HG03378 (cell line): ENCODE measurements around the gene GCNT3.

Experiments used
- ATAC-seq: cut with Tn5 transposase; IDR thresholded peaks from one replicate; pipeline ENCODE4 v1.9.1; 2021; ENCODE audit warnings: mild to moderate bottlenecking, moderate library complexity; ENCODE audit not compliant: unreplicated experiment

Gene GCNT3, protein sequence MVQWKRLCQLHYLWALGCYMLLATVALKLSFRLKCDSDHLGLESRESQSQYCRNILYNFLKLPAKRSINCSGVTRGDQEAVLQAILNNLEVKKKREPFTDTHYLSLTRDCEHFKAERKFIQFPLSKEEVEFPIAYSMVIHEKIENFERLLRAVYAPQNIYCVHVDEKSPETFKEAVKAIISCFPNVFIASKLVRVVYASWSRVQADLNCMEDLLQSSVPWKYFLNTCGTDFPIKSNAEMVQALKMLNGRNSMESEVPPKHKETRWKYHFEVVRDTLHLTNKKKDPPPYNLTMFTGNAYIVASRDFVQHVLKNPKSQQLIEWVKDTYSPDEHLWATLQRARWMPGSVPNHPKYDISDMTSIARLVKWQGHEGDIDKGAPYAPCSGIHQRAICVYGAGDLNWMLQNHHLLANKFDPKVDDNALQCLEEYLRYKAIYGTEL

DNA sequence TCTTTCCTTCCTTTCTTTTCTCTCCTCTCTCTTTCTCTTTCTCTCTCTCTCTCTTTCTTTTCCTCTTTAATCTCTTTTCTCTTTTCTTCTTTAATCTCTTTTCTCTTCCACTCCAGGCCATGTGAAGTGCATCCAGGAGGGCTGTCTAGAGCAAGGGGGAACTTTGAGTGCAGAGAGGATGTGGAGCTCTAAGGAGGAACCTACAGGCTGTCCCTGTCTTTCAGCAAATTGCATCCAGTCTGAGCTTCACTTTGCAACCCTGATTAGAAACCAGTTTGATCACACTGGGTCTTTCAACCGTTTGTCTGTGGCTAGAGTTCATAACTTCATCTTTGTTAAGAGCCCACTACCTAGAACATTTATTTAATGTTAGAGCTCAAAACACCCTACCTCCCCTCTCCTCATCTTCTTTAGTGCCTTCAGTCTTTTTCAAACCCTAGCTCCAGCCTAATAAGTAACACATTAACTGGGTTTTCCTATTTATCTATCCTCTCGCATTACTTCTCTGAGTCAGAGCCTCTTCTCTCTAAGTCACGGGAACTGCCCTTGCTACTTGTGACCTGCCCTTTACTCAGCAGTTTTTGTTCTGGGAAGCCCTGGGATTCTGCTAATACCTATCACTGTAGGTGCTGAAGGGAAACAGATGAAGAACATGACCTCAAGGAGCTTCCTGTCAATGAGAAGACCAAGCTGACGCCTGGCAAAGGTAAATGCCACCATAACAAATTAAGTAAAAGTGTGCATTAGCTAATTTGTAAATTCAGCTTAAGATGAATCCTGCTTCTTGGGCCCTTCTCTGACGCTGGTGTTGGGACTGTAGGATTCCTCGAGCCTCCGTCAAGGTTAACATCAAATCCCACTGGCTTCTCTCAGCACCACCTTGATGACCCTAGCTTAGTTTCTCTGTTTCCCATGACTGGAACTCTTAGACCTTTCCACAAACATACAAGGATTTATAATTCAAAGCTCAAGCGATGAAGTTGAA, at the start of gene GCNT3:
Gene GCNT3 (plus strand): TSS at position 508 of the 985 bp plus-strand sequence. CDS start 6,456 bp downstream, outside the sequence.
- ATAC-seq, result no peak

DNA sequence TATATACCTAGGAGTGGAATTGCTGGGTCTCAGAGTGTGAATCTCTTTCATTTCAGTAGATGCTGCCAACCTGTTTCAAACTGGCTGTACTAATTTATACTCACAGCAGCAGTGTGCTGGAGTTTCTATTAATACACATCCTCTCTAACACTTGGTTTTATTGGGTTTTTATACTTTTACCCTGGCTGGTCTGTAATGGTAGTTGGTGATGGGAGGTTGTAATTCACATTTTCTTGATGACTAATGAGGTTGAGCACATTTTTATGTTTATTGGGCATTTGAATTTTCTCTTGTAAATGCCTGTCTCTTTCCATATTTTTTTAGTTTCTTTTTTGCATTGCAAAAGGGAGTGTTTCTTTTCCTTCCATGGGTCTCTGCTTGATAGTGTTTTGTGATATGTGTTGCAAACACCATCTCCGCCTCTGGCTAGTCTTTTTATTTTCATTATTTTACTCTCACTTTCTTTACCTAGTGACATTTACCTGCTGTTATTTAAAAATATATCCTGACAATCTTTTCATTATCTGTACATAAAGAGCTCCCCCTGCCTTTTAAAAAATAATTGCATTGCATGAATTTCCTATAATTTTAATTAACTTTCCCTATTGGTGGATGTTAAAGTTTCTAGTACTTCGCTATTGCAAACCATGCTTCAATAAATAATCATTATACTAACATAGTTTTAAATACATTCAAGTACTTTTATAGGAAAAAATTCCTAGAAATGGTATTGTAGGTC, 49.0 kb upstream of the GCNT3 start:
- no peak for ATAC-seq

DNA sequence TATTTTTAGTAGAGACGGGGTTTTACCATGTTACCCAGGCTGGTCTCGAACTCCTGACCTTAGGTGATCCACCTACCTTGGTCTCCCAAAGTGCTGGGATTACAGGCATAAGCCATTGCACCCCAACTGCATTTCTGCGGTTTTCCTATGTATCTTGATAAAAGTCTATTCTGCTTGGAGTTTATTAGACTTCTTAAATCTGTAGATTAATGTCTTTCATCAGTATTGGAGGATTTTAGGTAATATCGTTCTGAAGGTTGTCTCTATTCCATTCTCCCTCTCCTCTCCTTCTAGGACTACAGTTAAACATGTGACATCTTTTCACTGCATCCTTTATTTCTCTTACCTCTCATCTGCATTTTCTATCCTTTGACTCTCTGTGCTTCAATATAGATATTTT, 46.3 kb upstream of the GCNT3 start:
- ATAC-seq, result no peak

DNA sequence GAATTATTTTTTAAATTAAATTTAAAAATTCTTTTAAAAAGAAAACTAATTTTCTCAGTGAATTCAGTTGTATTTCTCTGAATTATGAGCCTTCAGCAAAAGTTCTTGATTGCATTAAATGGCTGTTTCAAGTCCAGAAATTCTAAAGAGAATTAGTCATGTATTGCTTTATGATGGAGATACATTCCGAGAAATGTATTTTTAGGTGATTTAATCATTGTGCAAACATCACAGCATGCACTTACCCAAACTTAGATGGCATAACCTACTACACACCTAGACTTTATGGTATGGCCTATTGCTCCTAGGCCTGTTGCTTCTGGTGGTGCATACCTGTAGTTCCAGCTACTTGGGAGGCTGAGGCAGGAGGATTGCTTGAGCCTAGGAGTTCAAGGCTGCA, 44.3 kb upstream of the GCNT3 start:
- no peak for ATAC-seq

DNA sequence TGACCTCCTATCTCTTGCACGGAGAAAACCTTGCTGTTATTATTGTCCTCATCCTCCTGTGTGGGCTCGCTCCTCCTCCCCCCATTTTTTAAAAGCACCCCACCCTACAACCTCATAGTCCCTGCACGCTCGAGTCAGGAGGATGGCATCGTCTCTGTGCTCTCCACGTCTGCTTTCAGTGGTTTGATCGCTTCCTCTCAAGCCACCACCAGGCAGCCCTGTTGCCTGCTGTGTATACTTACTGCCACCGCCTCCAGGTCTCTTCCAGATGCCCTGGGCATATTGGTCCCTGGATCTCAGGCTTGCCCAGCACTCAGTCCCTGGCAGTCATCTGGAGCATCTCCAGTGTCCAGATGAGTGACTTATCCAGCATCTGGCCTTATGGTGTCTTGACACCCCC, 42.1 kb upstream of the GCNT3 start:
- no peak for ATAC-seq

DNA sequence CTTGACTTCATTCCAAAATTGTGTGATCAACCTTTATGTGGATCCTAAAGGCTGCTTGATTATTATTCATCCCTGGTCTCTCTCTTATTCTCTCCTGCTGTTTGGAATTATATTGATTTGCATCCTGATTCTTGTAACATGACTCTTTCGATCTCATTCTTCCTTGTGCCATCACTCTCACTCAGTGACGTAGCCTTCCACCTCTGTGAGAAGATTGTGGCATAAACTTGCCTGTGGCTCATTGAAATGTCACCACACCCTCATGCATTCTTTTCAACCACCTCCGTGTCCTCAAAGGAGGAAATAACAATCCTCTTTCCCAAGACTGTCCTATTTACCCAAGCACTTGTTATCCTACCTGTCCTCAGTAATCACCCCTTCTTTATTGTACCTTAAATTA, 41.3 kb upstream of the GCNT3 start:
- ATAC-seq, result no peak

DNA sequence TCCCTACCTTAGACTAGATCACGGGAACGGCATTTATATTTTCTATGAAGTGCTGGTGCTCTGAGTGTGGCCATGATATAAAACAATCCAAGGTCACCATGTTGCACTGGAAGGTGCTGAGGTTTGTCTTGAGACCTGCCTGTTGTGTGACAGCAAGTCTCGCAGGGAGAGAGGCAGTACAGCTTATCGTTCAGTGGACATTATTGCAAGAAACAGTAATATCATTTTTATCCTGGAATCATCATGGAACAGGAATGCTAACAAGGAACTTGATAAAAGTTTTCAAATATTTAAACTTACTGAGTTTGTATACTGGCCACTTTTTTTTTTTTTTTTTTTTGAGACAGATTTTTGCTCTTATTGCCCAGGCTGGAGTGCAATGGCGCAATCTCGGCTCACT, 40.0 kb upstream of the GCNT3 start:
- ATAC-seq, result no peak

DNA sequence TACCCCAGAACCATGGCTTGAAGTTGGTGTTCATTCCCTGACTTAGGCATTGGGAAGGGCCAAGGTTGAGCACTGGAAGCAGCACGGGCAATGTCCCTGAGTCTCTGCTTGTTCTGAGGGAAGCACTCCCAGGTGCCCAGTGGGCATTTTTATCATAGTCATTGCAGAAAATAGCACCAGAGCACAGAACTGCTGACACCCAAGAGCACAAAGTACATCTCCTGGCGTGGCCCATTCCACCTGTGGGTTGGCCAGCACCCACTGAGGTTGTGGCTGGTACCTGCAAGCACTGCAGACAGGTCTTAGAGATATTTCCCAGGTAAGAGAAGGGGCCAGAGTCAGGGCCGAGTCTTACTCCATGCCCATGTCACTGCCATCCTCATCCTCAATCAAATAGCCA, 28.5 kb upstream of the GCNT3 start:
- ATAC-seq, result no peak

DNA sequence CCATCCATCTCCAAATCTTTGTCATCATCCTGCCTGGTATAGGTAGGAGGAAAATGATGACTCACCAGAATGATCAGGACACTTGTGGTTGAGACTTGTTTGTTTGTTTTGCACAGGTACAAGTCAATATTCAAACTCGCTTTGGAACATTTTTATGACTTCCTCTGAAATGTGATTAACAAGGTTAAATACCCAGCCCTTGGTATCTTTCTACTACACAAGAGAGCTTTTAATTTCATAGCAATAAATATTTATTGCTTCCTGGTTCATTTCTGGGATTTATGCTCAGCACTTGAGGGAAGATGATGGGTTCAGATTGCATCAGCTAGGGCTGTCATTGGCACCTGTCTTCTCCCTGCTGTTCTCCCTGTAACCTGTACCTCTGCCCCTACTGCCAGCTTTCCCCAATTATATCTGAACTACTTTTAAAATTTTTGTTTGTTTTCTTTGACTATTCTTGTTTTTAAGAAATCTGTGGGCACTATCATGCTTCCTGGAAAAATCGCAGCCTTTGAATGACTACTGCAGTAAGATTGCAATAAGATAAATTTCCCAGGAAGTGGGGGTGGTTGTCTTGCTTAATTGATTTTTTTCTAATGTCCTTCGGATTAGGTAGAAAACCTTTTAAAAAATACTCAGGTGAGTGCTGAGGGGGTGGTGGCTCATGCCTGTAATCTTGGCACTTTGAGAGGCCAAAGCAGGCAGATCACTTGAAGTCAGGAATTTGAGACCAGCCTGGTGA, 24.3 kb upstream of the GCNT3 start:
- no peak for ATAC-seq

DNA sequence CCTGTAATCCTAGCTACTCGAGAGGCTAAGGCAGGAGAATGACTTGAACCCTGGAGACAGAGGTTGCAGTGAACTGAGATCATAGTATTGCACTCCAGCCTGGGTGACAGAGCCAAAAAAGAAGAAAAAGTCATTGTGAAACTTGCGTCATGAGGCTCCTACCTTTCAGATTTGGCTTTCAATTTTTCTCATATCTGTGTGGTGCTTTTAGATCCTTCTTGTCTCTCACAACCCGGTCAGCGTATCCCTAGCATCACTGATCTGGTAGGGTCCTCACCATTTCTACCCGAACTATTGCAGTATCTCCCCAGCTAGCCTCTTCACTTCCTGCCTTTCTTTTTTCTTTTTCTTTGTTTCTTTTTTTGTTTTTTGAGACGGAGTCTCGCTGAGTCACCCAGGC, 21.6 kb upstream of the GCNT3 start:
- ATAC-seq, result no peak

DNA sequence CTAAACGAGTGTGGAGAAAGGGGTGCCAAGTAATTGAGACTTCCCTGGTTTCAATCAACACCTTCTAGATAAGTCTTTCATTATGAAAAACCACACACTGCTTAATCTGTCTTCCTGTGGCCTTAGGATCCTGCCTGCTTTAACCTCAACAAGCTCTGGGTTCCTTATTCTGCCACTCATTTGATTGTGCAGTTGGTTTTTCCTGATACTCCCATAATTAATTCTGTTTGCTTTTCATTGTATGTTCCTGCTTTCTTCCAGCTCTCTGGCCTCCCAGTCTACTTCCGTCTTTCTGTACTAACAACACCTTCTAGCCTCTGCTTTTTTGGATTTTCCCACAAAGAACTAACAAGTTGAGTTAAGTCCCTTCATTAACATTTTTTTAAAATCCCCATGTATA, 20.2 kb upstream of the GCNT3 start:
- no peak for ATAC-seq

DNA sequence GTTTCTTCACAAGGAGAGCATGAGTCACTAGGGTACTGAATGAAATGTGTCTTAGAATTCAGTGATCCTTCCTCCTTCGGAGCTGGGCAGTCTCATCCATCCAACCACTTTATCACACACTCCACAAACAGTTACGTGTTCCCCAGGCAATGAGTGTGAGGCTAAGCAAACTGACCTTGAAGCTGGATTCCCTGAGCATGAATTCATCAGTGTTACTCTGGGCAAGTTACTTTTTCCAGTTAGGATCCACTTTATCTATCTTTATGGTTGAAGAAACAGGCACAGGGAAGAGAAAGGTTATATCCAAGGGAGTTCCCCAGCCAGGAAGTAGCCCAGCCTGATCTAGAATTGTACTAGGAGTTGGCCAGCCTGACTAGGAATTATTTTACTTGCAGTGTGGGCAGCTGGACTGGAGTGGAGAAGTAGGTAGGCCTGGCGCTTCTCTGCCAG, 17.1 kb upstream of the GCNT3 start:
- no peak for ATAC-seq

DNA sequence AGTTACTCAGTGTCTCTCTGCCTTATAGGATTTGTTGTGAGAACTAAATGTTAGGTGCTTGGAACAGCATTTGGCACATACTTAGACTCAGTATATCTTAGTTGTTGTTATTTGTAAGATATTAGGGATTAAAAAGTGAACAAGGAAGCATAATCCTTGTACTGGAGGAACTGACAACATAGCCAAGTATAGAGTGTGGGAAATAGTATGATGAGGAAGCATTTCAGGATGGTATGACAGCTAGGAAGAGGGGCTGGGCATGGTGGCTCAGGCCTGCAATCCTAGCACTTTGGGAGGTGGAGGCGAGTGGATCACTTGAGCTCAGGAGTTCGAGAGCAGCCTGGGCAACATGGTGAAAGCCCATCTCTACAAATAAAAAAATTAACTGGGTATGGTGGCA, 16.6 kb upstream of the GCNT3 start:
- no peak for ATAC-seq

DNA sequence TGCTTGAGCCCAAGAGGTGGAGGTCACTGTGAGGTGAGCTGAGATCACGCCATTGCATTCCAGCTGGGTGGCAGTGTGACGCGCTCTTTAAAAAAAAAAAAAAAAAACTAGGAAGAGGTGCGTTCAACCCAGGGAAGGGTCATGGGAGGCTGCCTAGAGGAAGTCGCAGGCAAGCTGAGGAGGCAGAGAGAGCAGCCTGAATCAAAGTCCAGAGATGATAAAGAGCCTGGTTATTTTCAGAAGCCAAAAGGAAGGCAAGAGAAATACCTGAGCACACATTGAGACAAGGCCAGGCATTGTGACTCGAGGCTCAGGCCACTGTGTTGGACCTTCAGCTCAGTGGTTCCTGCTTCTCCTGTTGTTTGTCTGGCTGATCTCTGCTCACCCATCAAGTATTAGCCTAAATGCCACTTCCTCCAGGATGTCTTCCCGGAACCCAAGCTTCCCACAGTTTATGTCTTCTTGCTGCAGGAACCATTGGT, 16.1 kb upstream of the GCNT3 start:
- ATAC-seq, result no peak

DNA sequence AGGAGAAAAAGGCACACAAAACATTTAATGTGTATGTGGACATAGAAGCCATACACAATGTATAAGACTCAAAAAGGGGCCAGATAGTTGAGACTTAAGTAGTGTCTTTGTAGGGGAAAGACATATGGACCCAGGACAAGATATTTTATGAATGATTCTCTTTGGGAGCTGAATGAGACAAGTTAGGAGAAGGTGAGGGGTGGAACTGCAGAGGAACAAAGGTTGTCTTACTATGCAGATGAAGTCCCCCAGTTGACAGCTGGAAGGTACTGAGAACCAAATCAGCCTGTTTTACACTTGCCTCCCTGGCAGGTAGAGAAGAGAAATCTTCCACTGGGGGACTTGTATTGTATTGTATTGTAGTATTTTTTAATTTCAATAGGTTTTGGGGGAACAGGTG, 14.9 kb upstream of the GCNT3 start:
- no peak for ATAC-seq

DNA sequence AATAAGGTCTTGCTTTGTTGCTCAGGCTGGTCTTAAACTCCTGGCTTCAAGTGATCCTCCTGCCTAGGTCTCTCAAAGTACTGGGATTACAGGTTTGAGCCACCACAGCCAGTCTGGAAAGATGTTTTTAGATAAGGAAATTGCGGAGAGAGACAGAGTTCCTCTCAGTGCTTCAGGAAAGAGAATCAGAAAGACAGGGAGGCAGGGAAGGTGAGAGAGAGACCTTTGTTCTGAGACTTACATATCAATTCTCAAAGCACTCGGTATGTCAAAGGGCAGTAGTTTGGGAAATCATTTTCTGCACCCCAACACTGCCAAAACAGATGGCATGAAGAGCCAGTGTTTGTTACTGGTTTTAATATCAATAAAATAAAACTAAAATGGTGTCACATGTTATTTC, 13.1 kb upstream of the GCNT3 start:
- ATAC-seq, result no peak

DNA sequence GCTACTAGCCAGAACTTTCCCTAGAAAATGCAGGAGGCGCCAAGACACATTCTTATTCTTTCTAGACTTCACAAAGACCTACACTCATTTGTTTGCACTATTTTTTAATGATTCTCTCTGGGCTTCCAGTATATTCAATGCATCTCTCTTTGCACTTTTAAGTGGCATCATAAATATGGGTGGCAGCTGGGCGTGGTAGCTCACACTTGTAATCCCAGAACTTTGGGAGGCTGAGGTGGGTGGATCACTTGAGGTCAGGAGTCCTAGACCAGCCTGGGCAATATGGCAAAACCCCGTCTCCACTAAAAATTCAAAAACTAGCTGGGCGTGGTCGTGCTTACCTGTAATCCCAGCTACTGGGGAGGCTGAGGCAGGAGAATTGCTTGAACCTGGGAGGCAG, 5.6 kb upstream of the GCNT3 start:
- no peak for ATAC-seq

DNA sequence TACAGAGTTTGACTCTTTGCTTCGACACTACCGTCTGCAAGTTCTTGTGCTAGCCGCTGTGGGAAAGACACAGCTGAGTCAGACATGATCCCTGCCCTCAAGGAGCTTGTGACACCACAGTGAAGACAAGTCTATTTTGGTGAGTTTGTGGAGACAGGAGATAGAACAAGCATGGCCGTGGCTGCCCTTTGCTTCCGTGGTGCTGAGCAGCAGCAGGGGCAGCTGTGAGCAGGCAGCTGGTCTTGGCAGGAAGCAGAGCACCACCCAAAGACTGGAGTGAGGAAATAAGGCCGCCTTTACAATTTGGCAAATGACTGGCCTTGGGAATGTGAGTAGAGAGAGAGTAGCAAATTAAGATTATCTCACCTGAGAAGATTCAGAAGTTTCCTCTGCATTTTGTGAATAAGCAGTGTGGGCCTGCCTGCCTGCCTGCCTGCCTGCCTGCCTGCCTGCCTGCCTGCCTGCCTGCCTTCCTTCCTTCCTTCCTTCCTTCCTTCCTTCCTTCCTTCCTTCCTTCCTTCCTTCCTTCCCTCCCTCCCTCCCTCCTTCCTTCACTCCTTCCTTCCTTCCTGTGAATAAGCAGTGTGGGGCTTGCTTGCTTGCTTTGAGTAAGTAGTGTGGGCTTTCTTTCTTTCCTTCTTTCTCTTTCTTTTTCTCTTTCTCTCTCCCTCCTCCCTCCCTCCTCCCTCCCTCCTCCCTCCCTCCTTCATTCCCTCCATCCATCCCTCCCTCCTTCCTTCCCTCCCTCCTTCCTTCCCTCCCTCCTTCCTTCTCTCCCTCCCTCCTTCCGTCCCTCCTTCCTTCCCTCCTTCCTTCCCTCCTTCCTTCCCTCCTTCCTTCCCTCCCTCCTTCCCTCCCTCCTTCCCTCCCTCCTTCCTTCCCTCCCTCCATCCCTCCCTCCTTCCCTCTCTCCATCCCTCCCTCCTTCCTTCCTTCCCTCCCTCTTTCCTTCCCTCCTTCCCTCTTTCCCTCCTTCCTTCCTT, 1.6 kb upstream of the GCNT3 start:
- ATAC-seq, result no peak

DNA sequence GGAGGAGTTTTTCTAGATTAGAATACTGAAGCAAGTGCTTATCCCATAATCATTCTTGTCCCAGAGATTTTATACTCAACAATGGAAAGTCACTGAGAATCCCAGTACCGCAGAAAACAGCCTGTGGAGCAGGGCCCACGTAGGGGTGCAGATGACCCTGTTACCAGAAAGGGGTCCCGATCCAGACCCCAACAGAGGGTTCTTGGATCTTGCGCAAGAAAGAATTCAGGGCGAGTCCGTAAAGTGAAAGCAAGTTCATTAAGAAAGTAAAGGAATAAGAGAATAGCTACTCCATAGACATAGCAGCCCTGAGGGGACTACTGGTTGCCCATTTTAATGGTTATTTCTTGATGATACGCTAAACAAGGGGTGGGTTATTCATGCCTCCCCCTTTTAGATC, 2.6 kb downstream of the GCNT3 start:
- ATAC-seq, result no peak
